Measurements from ENCODE around the gene LDB3. TPM values are rescaled to one million over a fixed set of nuclear protein-coding genes. Genes with fewer than 3 reads are reported as not detected.

LDB3 gene
- total and polyA plus RNA-seq, 9 of the 15 experiments (the other 6 are each of a cell fraction or from before 2014, with no cell fraction given) = 0.03 TPM; not detected in 8

DNA sequence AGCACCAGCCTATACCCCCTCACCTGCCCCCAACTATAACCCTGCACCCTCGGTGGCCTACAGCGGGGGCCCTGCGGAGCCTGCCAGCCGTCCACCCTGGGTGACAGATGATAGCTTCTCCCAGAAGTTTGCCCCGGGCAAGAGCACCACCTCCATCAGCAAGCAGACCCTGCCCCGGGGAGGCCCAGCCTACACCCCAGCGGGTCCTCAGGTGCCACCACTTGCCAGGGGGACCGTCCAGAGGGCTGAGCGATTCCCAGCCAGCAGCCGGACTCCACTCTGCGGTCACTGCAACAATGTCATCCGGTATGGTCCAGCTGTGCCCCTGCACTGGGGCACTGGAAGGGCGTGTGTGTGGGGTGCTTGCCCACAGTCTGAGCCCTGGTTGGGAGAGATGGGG, 48.2 kb downstream of the LDB3 start:
- Histone ChIP-seq H3K4me3 (no peak overlapping the region), H3K27ac (ENCODE audit: extremely low read depth, low read depth, low read length) (no peak overlapping the region), H3K9me1 (ENCODE audit: control insufficient read depth, insufficient read depth, low read length) (no peaks in the 10 kb centered on the region), H3K9me3 (replicated peaks; ENCODE audit: control insufficient read depth, insufficient read depth, low read depth, low read length) (no peaks in the 10 kb centered on the region), H3K4me1 (replicated peaks in 1 of 2; ENCODE audit: control insufficient read depth in 2 of 2, insufficient read depth in 2 of 2, low read length in 2 of 2) (peaks cover 7 to 10% of the 10 kb centered on the region in 2 experiments; a peak in 4 of 5 replicates), H3K79me2 (ENCODE audit: control insufficient read depth, insufficient read depth, low read length) (no peaks in the 10 kb centered on the region), H4K20me1 (replicated peaks; ENCODE audit: control insufficient read depth, insufficient read depth, low read length) (no peaks in the 10 kb centered on the region), H3K4me2 (ENCODE audit: insufficient read depth, low read length) (no peak overlapping the region), H3K36me3 (ENCODE audit: control insufficient read depth, insufficient read depth, low read length) (no peaks in the 10 kb centered on the region), H2AFZ (ENCODE audit: low read depth, low read length) (no peak overlapping the region), H3K9ac (ENCODE audit: insufficient read depth in 1 of 2, low read depth in 2 of 2, low read length in 2 of 2) (no peak overlapping the region), H3K27me3 (ENCODE audit: control insufficient read depth in 2 of 2, insufficient read depth in 2 of 2, low read length in 2 of 2) (no peaks in the 10 kb centered on the region)
- FAIRE-seq = no peak
- CTCF ChIA-PET (ENCODE audit: low intra/inter-chr PET ratio) = no interaction called here
- intact Hi-C loops (cut with micrococcal nuclease) (no loop called here), in situ Hi-C loops (cut with MboI) (no loop called here)
- POLR2A ChIA-PET = no interaction called here
- no TSS peak for BruUV-seq (replicated peaks)
- no peak for DNase-seq (ENCODE audit: extremely low read depth in 1 of 4, low spot score in 3 of 4)
- TF ChIP-seq, protein P1, sequence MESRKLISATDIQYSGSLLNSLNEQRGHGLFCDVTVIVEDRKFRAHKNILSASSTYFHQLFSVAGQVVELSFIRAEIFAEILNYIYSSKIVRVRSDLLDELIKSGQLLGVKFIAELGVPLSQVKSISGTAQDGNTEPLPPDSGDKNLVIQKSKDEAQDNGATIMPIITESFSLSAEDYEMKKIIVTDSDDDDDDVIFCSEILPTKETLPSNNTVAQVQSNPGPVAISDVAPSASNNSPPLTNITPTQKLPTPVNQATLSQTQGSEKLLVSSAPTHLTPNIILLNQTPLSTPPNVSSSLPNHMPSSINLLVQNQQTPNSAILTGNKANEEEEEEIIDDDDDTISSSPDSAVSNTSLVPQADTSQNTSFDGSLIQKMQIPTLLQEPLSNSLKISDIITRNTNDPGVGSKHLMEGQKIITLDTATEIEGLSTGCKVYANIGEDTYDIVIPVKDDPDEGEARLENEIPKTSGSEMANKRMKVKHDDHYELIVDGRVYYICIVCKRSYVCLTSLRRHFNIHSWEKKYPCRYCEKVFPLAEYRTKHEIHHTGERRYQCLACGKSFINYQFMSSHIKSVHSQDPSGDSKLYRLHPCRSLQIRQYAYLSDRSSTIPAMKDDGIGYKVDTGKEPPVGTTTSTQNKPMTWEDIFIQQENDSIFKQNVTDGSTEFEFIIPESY (CRISPR knock-in tag; IDR thresholded peaks at IDR 0.05) = no peak
- ATAC-seq = no peak
- WGBS (ENCODE audit: insufficient coverage, low coverage, missing lambda C conversion rate) = 27% methylated on average over 3 of the region's 13 CpGs

DNA sequence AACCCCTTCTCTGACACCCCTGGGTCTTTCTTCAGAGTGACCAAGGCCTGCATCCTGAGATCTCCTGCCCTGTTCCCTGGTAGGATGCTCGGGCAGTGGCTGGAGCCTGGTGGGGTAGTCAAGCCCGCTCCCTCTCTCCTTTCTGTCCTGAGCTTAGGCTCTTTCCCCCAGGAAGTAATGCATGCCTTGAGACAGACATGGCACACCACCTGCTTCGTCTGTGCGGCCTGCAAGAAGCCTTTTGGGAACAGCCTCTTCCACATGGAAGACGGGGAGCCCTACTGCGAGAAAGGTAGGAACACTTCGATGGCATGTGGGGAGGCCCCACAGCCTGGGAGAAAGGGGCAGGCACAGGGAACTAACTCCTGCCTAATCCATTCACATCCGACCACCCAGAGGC, 50.2 kb downstream of the LDB3 start:
- in situ Hi-C loops (cut with MboI) (no loop called here), intact Hi-C loops (cut with micrococcal nuclease) (no loop called here)
- Histone ChIP-seq H3K4me2 (ENCODE audit: insufficient read depth, low read length) (no peak overlapping the region), H3K4me3 (no peak overlapping the region), H3K4me1 (replicated peaks in 1 of 2; ENCODE audit: control insufficient read depth in 2 of 2, insufficient read depth in 2 of 2, low read length in 2 of 2) (peaks cover 3 to 7% of the 10 kb centered on the region in 2 experiments; a peak in 4 of 5 replicates), H2AFZ (ENCODE audit: low read depth, low read length) (no peak overlapping the region), H3K27me3 (ENCODE audit: control insufficient read depth in 2 of 2, insufficient read depth in 2 of 2, low read length in 2 of 2) (no peaks in the 10 kb centered on the region), H3K36me3 (ENCODE audit: control insufficient read depth, insufficient read depth, low read length) (no peaks in the 10 kb centered on the region), H3K9me3 (replicated peaks; ENCODE audit: control insufficient read depth, insufficient read depth, low read depth, low read length) (no peaks in the 10 kb centered on the region), H3K79me2 (ENCODE audit: control insufficient read depth, insufficient read depth, low read length) (no peaks in the 10 kb centered on the region), H3K27ac (ENCODE audit: extremely low read depth, low read depth, low read length) (no peak overlapping the region), H3K9ac (ENCODE audit: insufficient read depth in 1 of 2, low read depth in 2 of 2, low read length in 2 of 2) (peak overlapping the region in 1 of 2 experiments; percentile 45; a peak in 1 of 4 replicates), H3K9me1 (ENCODE audit: control insufficient read depth, insufficient read depth, low read length) (no peaks in the 10 kb centered on the region), H4K20me1 (replicated peaks; ENCODE audit: control insufficient read depth, insufficient read depth, low read length) (no peaks in the 10 kb centered on the region)
- no peak for FAIRE-seq
- ChIA-PET CTCF (ENCODE audit: low intra/inter-chr PET ratio) (no interaction called here), POLR2A (interaction anchor here (0.6 to 1.2 kb wide), 2 partner anchors 31 to 34 kb away, joined by 3 to 4 read pairs; no protein-coding TSS in a partner anchor)
- DNase-seq (ENCODE audit: extremely low read depth in 1 of 4, low spot score in 3 of 4) = no peak
- no peak for TF ChIP-seq SNRNP70 (optimal IDR thresholded peaks at IDR 0.05; ENCODE audit: low read depth, low read length)
- no peak for TF ChIP-seq NFYB (IDR thresholded peaks at IDR 0.05; ENCODE audit: extremely low read depth, insufficient read length)
- TF ChIP-seq EWSR1 (IDR thresholded peaks at IDR 0.05; ENCODE audit: borderline replicate concordance, low read depth, partially characterized antibody) = no peak
- TF ChIP-seq RBM39 (optimal IDR thresholded peaks at IDR 0.05; ENCODE audit: low read depth, low read length) = no peak
- TF ChIP-seq U2AF2 (optimal IDR thresholded peaks at IDR 0.05; ENCODE audit: low read depth, low read length) = no peak
- no peak for TF ChIP-seq NR3C1 (CRISPR knock-in tag; IDR thresholded peaks at IDR 0.05)
- BruUV-seq (replicated peaks) = no TSS peak
- 47% methylated on average over 6 of the region's 8 CpGs for WGBS (ENCODE audit: insufficient coverage, low coverage, missing lambda C conversion rate)
- no peak for ATAC-seq
